Thyroid gland (tissue), 4 donors: ENCODE results near the gene FAM135A.

Experiments
- POLR2A ChIP-seq, 2 donors: fragments of 450-650 bp; IDR thresholded peaks; one replicate each; pipeline ENCODE4 v1.6.1; 2017; ENCODE audit warnings: antibody characterized with exemption in 2 of 2, mild to moderate bottlenecking in 2 of 2, moderate library complexity in 1 of 2
- TF ChIP-seq, protein P1 (sequence below), 6 experiments: fragments of 200-600 bp in 3 of 6; fragments of 450-650 bp in 3 of 6; sonication (generic) in 3 of 6; IDR thresholded peaks; one replicate each; pipeline ENCODE4 v1.5.1; 2016 to 2019; ENCODE audit warnings: antibody characterized with exemption in 6 of 6, mild to moderate bottlenecking in 2 of 6, inconsistent platforms in 1 of 6, moderate library complexity in 1 of 6

DNA sequence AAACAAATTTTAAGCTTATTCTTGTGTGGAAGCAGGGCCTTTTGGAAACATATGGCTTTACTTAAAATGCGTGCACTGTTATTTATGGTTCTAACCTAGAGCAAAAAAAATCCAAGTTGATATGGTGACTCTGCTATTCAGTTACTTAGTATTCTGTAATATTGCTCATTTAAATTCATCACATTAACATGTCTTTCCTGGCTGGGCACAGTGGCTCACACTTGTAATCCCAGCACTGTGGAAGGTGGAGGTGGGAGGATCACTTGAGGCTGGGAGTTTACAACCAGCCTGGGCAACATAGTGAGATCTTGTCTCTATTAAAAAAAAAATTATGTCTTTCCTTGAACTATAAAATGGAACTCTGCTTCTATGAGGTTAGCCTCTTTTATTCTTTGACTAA is 95.6 kb downstream of the FAM135A start:
- TF ChIP-seq, protein P1, sequence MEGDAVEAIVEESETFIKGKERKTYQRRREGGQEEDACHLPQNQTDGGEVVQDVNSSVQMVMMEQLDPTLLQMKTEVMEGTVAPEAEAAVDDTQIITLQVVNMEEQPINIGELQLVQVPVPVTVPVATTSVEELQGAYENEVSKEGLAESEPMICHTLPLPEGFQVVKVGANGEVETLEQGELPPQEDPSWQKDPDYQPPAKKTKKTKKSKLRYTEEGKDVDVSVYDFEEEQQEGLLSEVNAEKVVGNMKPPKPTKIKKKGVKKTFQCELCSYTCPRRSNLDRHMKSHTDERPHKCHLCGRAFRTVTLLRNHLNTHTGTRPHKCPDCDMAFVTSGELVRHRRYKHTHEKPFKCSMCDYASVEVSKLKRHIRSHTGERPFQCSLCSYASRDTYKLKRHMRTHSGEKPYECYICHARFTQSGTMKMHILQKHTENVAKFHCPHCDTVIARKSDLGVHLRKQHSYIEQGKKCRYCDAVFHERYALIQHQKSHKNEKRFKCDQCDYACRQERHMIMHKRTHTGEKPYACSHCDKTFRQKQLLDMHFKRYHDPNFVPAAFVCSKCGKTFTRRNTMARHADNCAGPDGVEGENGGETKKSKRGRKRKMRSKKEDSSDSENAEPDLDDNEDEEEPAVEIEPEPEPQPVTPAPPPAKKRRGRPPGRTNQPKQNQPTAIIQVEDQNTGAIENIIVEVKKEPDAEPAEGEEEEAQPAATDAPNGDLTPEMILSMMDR (IDR thresholded peaks at IDR 0.05), result no peak
- TF ChIP-seq POLR2A (IDR thresholded peaks at IDR 0.05), result no peak
